GM12878 (cell line): Measurements from ENCODE around the gene FOXK1. TPM values are rescaled to one million over a fixed set of nuclear protein-coding genes. Genes with fewer than 3 reads are reported as not detected.
A peak's percentile ranks its signal among the peaks of the same experiment; 100 is the strongest.

Source experiments
- ATAC-seq: fragments of 200-7000 bp; cut with Tn5 transposase; 3 replicates; pipeline ENCODE4 v1.9.1; 2020; ENCODE audit warnings: mild to moderate bottlenecking, moderate library complexity
- BruUV-seq: library from RNA; stranded (reverse); fragments of 400-500 nt; replicated peaks from 2 replicates; lab custom pipeline; 2021; lab: Mats Ljungman, UMichigan
- CTCF ChIA-PET: fragments of 300-600 bp; sonication (Branson Sonifier 250); formaldehyde crosslinking; extraction: SDS; loops from one replicate; lab custom pipeline; 2021; ENCODE audit warnings: inconsistent platforms; lab: Yijun Ruan, JAX
- POLR2A ChIA-PET: fragments of 350-600 bp; formaldehyde crosslinking; extraction: SDS; loops from one replicate; lab custom pipeline; 2021; ENCODE audit warnings: inconsistent platforms; lab: Charles Lee
- RAD21 ChIA-PET: fragments of 300-600 bp; sonication (Branson Sonifier 250); formaldehyde crosslinking; loops from one replicate; lab custom pipeline; 2023; ENCODE audit warnings: antibody characterized with exemption; ENCODE audit not compliant: unreplicated experiment; lab: Charles Lee
- SMC1A ChIA-PET: fragments of 300-600 bp; sonication (Branson Sonifier 250); formaldehyde crosslinking; loops from one replicate; lab custom pipeline; 2023; ENCODE audit not compliant: unreplicated experiment, uncharacterized antibody; lab: Charles Lee
- DNase-seq: peaks from one replicate; pipeline ENCODE4 v3.0.0-alpha.2; 2011; ENCODE audit warnings: low read depth, low spot score
- FAIRE-seq: peaks from 3 replicates; lab custom pipeline; 2011; peaks lifted over from hg19 to GRCh38; lab: Jason Lieb, UNC
- H2AFZ ChIP-seq: 2 replicates; pipeline ENCODE4 v1.6.0; 2011; ENCODE audit warnings: low read depth, low read length, control low read depth; ENCODE audit not compliant: control insufficient read depth
- H3K27ac ChIP-seq: 2 replicates; pipeline ENCODE4 v1.5.1; 2011; ENCODE audit warnings: control low read depth; ENCODE audit not compliant: control insufficient read depth, insufficient read depth
- H3K27me3 ChIP-seq, 2 experiments: replicated peaks in 1 of 2; 2 replicates each; pipeline versions ENCODE4 v1.6.0 to v1.6.1; 2011; ENCODE audit warnings: low read length in 1 of 2; ENCODE audit not compliant: control insufficient read depth in 2 of 2, insufficient read depth in 2 of 2
- H3K36me3 ChIP-seq, 2 experiments: 2 replicates each; pipeline ENCODE4 v1.5.1; 2011; ENCODE audit warnings: low read length in 1 of 2; ENCODE audit not compliant: control insufficient read depth in 2 of 2, insufficient read depth in 2 of 2
- H3K4me1 ChIP-seq: 2 replicates; pipeline ENCODE4 v1.6.1; 2011; ENCODE audit warnings: mild to moderate bottlenecking, low read length, moderate library complexity, mixed read lengths; ENCODE audit not compliant: control insufficient read depth, insufficient read depth
- H3K4me2 ChIP-seq: 2 replicates; pipeline ENCODE4 v1.6.0; 2011; ENCODE audit warnings: control low read depth; ENCODE audit not compliant: control insufficient read depth, insufficient read depth
- H3K4me3 ChIP-seq: fragments of 200-600 bp; sonication (generic); 2 replicates; pipeline ENCODE4 v1.5.1; 2016
- H3K79me2 ChIP-seq: 2 replicates; pipeline ENCODE4 v1.6.0; 2011; ENCODE audit warnings: low read length; ENCODE audit not compliant: control insufficient read depth, insufficient read depth
- H3K9ac ChIP-seq: 2 replicates; pipeline ENCODE4 v1.8.0; 2011; ENCODE audit warnings: low read length, control low read depth, mixed read lengths; ENCODE audit not compliant: control insufficient read depth, insufficient read depth
- H3K9me3 ChIP-seq: replicated peaks from 3 replicates; pipeline ENCODE4 v1.5.1; 2011; ENCODE audit warnings: mild to moderate bottlenecking, low read length; ENCODE audit not compliant: control insufficient read depth, insufficient read depth
- H4K20me1 ChIP-seq: 2 replicates; pipeline ENCODE4 v1.6.0; 2011; ENCODE audit not compliant: control insufficient read depth, insufficient read depth
- CBX5 ChIP-seq: sonication (generic); IDR thresholded peaks from 2 replicates; pipeline ENCODE4 v1.6.1; 2016; ENCODE audit warnings: low read depth, moderate library complexity, mild to moderate bottlenecking, inconsistent platforms
- CHD2 ChIP-seq: IDR thresholded peaks from 2 replicates; pipeline ENCODE4 v1.6.1; 2011; ENCODE audit warnings: low read depth, low read length, improper control_type of control experiment, borderline replicate concordance
- CREM ChIP-seq: IDR thresholded peaks from 2 replicates; pipeline ENCODE4 v1.6.1; 2014; ENCODE audit warnings: antibody characterized with exemption, low read depth
- NFYB ChIP-seq: IDR thresholded peaks from 2 replicates; pipeline ENCODE4 v1.6.1; 2011; ENCODE audit warnings: low read depth, mild to moderate bottlenecking, low read length, improper control_type of control experiment, moderate library complexity; ENCODE audit not compliant: insufficient read depth
- SREBF2 ChIP-seq: IDR thresholded peaks from 2 replicates; pipeline ENCODE4 v1.6.1; 2012; ENCODE audit warnings: mild to moderate bottlenecking, low read length
- WGBS: methylation state at CpG from one replicate; pipeline ENCODE4 v1.1.6; 2016; ENCODE audit warnings: low lambda C conversion rate; ENCODE audit not compliant: insufficient replicate concordance, insufficient coverage; ENCODE audit errors: missing lambda C conversion rate; 5-methylcytosine and 5-hydroxymethylcytosine counted together
- in situ Hi-C: fragments of 300-500 bp; cut with MboI; formaldehyde crosslinking; loops from 9 replicates; pipeline ENCODE4 v1.14.3; 2018; ENCODE audit warnings: mixed read lengths
- intact Hi-C: fragments of 100-400 bp; cut with micrococcal nuclease; formaldehyde crosslinking; loops from one replicate; pipeline ENCODE4 v1.14.2; 2022; ENCODE audit not compliant: unreplicated experiment
- polyA plus RNA-seq, 11 experiments: library from polyadenylated mRNA; depleted of rRNA in 4 of 11; unstranded in 6 of 11; stranded (reverse) in 5 of 11; fragments of >200 nt; fragmentation: Nextera tagmentation in 4 of 11; fragmentation: Illumina TruSeq in 1 of 11; extraction: Ambion mirVana in 4 of 11; extraction: Trizol in 1 of 11; gene quantifications; 1 replicate in 1 of 11; 2 replicates in 10 of 11; pipeline versions ENCODE4 v1.2.1 to v1.2.3, GENCODE V29; 2011 to 2016; ENCODE audit warnings: inconsistent platforms in 2 of 11, missing spikeins in 2 of 11, low read depth in 1 of 11
- total RNA-seq, 4 experiments: library from RNA; depleted of rRNA in 3 of 4; stranded (reverse); fragments of >200 nt in 3 of 4; fragmentation: Illumina TruSeq in 1 of 4; extraction: Trizol in 1 of 4; gene quantifications; 2 replicates each; pipeline versions ENCODE4 v1.2.1 to v1.2.3, GENCODE V29; 2013 to 2021
- TF ChIP-seq, protein P1 (sequence below): IDR thresholded peaks from 2 replicates; pipeline ENCODE4 v1.6.1; 2012; ENCODE audit warnings: improper control_type of control experiment, low read depth, low read length; ENCODE audit not compliant: insufficient replicate concordance

Gene FOXK1
- total and polyA plus RNA-seq, 10 of the 15 experiments (the other 5 are each of a cell fraction or from before 2014, with no cell fraction given) = 0.24 to 31.8 (median 4.5) TPM

DNA sequence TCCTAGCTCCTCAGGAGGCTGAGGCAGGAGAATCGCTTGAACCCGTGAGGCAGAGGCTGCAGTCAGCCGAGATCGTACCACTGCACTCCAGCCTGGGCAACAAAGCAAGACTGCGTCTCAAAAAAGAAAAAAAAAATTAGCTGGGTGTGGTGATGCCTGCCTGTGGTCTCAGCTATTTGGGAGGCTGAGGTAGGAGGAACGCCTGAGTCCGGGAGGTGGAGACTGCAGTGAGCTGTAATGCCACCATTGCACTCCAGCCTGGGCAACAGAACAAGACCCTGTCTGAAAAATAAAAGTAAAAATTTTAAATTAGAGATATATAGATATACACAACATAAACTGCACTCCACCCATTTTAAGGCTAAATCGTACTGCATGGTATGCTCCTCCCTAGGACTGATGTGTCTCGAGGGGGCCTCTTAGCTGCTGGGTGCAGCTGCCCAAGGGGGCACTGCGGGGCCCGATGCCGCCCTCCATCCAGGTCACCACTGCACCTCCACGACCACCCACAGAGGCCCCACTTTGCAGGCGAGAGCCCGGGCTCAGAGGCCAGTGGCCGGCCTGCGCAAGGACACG, 40.9 kb upstream of the FOXK1 start:
- Histone ChIP-seq H3K4me3 (peak overlapping the region; percentile 90), H3K4me2 (peak overlapping the region; percentile 90), H3K36me3 (no peaks in the 10 kb centered on the region), H3K27ac (peak overlapping the region; percentile 46; the same call in 1 of the 2 replicates), H2AFZ (peak overlapping the region; percentile 97), H3K9ac (peak overlapping the region; percentile 63; the same call in 1 of the 2 replicates), H3K9me3 (no peaks in the 10 kb centered on the region), H3K27me3 (no peaks in the 10 kb centered on the region), H3K79me2 (peaks cover 3% of the 10 kb centered on the region; the same call in 1 of the 2 replicates), H3K4me1 (0 out of 2 replicates have a peak, but pooled peaks cover 3% of the 10 kb centered on the region), H4K20me1 (no peaks in the 10 kb centered on the region)
- intact Hi-C loops = loop anchor here (1.0 kb wide), 1 partner anchor 41 kb away; the partner anchor contains the start of gene FOXK1
- FAIRE-seq (no peak), DNase-seq (no peak), ATAC-seq (no peak; the same call in 2 of the 3 replicates)
- 36% methylated on average over 18 of the region's 18 CpGs for WGBS
- ChIA-PET POLR2A (interaction anchor here (0.6 to 2.9 kb wide), 5 partner anchors 42 to 428 kb away, joined by 3 to 24 read pairs (median 4); partner anchors contain the start of genes AP5Z1 and FOXK1), CTCF (interaction anchor here (0.6 to 2.0 kb wide), 9 partner anchors 10 to 137 kb away, joined by 3 to 6 read pairs (median 3); partner anchors contain the start of genes AP5Z1 and FOXK1), SMC1A (interaction anchor here (0.8 to 1.2 kb wide), 5 partner anchors 8 to 114 kb away, joined by 3 to 4 read pairs (median 3); no protein-coding TSS in a partner anchor), RAD21 (interaction anchor here (1.0 to 1.5 kb wide), 4 partner anchors 42 to 134 kb away, joined by 3 to 14 read pairs (median 4); partner anchors contain the start of genes AP5Z1 and FOXK1)
- in situ Hi-C loops = no loop called here
- BruUV-seq = no TSS peak
- 0 out of 2 replicates have a peak, but pooled peaks have one; percentile 44 for TF ChIP-seq CBX5
- no peak for TF ChIP-seq NFYB
- TF ChIP-seq CREM = no peak
- no peak for TF ChIP-seq CHD2
- TF ChIP-seq, protein P1, sequence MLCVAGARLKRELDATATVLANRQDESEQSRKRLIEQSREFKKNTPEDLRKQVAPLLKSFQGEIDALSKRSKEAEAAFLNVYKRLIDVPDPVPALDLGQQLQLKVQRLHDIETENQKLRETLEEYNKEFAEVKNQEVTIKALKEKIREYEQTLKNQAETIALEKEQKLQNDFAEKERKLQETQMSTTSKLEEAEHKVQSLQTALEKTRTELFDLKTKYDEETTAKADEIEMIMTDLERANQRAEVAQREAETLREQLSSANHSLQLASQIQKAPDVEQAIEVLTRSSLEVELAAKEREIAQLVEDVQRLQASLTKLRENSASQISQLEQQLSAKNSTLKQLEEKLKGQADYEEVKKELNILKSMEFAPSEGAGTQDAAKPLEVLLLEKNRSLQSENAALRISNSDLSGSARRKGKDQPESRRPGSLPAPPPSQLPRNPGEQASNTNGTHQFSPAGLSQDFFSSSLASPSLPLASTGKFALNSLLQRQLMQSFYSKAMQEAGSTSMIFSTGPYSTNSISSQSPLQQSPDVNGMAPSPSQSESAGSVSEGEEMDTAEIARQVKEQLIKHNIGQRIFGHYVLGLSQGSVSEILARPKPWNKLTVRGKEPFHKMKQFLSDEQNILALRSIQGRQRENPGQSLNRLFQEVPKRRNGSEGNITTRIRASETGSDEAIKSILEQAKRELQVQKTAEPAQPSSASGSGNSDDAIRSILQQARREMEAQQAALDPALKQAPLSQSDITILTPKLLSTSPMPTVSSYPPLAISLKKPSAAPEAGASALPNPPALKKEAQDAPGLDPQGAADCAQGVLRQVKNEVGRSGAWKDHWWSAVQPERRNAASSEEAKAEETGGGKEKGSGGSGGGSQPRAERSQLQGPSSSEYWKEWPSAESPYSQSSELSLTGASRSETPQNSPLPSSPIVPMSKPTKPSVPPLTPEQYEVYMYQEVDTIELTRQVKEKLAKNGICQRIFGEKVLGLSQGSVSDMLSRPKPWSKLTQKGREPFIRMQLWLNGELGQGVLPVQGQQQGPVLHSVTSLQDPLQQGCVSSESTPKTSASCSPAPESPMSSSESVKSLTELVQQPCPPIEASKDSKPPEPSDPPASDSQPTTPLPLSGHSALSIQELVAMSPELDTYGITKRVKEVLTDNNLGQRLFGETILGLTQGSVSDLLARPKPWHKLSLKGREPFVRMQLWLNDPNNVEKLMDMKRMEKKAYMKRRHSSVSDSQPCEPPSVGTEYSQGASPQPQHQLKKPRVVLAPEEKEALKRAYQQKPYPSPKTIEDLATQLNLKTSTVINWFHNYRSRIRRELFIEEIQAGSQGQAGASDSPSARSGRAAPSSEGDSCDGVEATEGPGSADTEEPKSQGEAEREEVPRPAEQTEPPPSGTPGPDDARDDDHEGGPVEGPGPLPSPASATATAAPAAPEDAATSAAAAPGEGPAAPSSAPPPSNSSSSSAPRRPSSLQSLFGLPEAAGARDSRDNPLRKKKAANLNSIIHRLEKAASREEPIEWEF = no peak
- no peak for TF ChIP-seq SREBF2
